ENCODE data around the gene OR2T4.
A peak's percentile ranks its signal among the peaks of the same experiment; 100 is the strongest.

The OR2T4 gene, protein sequence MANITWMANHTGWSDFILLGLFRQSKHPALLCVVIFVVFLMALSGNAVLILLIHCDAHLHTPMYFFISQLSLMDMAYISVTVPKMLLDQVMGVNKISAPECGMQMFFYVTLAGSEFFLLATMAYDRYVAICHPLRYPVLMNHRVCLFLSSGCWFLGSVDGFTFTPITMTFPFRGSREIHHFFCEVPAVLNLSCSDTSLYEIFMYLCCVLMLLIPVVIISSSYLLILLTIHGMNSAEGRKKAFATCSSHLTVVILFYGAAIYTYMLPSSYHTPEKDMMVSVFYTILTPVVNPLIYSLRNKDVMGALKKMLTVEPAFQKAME

DNA sequence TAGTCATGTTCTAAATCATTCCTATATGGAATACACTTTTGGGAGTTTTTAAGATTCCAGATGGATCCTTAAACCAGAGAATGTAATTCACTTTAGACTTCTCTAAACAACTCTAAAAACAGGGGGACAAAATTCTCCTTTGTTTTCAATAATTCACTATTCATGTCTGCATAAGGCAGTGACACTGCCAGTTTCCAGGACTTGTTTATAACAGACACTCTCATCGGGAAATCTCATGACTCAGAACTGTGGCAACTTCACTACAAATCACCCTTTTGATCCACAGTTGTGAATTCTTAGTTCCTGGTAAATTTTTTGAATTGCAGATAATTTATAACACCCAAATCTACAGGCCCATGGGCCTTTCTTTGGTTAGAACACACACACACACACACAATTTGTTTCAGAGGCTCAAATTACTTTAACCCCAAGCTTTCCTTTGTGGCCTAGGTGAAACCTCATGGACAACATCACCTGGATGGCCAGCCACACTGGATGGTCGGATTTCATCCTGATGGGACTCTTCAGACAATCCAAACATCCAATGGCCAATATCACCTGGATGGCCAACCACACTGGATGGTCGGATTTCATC is at the start of gene OR2T4:
Gene OR2T4 (plus strand): TSS at position 545 of the 595 bp plus-strand sequence. CDS start 0 bp downstream, at position 545.
- no peak for DNase-seq

DNA sequence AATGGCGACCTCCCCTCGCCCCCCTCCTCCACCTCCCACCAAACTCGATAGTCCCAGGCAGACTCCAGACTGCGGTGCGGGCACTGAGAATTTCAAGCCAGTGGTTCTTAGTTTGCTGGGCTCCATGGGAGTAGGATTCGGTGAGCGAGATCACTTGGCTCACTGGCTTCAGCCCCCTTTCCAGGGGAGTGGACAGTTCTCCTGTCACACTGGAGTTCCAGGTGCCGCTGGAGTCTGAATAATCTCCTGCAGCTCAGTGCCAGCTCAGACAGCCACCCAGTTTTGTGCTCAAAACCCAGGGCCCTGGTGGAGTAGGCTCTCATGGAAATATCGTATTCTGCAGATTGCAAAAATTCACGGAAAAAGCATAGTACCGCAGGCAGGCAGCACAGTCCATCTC is 44.7 kb upstream of the OR2T4 start:
- DNase-seq, result no peak

DNA sequence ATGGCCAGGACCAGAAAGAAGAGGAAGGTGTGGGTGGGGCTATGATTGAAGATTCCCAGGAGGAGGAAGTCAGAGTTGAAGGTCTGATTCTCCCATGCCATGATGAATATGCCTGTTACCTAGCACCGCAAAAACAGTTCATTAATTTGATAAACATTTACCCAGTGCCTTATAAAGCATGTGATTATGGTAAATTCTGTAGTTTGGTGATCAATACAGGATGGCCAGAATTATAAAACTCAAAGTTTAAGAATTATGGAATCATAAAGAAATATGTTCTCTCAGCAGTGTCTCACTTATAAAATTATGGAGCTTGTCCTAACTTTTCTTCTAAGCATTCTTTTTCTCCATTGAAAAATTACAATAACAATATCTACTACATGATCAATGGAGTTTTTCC is 37.0 kb upstream of the OR2T4 start, which contains the start of gene OR2M7:
Gene OR2M7 (minus strand): TSS at position 101 of the 400 bp plus-strand sequence. CDS start 0 bp downstream, at position 101.
- no peak for DNase-seq

DNA sequence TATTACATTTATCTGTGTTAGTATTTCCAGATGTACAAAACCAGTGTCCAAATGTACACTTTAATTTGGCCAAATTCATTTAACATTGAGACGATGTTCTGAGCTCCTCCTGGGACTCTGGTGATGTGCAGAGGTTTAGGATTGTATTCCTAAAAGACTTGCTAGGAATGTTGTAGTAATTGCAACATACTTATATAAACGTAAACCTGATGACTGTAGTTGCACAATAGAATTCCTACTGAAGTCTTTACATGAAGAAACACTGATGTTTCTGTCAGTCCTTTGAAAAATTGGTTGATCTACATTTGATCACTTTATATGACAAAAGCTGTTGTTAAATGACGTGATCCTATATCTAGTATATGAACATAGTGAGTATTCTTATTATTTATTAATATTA is 18.0 kb upstream of the OR2T4 start:
- no peak for DNase-seq

- DNase-seq, result no peak
These were observed 13.0 kb upstream of the OR2T4 start, which contains the start of gene OR14C36 for GRCh38 chr1:248348475-248348874. Gene OR14C36, plus strand, starts transcription at chr1:248348775. Its CDS starts 0 bp downstream, at chr1:248348775.

DNA sequence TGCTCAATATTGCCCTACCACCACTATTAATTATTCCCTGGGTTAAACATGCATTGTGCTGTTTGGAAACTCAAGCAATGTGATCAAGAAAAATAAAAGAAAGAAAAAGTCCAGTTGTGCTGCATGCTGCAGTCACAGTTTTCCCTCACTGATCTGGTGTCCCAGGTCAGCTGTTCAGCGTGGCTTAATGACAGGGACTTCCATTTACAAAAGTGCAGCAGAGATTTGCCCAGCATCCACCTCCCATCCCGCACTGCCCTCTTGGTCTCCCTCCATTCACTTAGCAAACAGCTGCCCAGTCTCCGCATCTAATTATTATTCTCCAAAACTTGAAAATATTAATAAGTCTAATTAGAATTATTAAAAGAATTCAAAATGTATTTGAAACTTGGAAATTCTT is 2.0 kb upstream of the OR2T4 start:
- no peak for DNase-seq

DNA sequence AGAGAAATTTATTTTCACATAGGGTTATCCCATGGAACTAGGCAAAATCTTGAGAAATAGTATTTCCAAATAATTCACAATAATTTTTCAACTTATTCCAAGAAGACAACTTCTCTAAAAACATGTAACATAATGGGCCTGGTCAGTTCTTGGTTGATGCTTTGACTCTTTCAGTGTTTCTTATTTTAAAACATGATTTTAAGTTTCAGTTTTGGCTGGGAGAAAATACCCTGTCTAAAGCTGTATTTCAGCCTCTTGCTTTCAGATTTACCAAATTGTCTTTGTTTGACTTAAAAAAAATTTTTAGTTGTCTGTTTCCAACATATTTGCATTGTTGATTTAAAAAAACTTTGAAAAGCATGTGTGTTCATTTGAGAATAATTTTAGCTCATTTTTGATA is 5.1 kb downstream of the OR2T4 start:
- DNase-seq, result no peak

DNA sequence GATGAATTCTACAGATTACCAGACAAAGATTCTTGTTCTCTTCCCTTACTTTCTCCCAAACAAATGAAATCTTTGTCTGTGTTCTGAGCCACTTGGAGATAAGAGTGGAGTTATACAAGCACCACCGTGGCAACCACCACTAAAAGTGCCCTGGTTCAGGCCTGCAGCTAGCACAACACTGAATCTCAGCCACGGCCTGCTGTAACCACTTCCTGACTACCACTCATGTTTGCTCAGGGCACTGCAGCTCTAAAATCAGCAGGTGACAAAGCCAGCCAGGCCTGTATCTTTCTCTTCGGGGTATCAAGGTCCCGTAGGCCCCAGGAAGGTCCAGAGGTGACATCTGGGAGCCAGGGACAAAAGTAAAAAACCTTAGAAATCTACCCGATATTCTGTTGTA is 10.9 kb downstream of the OR2T4 start:
- DNase-seq, result no peak

DNA sequence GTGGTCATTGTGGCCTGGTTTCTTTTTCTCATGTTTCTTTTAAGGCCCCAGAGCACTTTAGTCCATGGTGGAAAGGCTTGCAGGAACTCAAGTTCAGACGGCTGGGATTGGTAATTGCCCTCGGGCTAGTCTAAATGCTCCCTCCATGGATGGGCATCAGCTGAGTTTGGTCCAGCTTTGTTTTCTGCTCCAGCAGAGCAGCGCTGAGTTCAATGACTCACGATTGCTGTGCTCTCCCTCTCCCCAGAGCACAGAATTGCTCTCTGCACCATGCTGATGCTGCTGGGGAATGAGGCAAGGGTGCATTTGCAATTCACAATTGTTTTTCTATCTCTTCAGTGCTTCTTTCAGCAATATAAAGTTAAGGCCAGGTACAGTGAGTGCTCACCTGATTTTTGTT is 12.3 kb downstream of the OR2T4 start:
- DNase-seq, result no peak

DNA sequence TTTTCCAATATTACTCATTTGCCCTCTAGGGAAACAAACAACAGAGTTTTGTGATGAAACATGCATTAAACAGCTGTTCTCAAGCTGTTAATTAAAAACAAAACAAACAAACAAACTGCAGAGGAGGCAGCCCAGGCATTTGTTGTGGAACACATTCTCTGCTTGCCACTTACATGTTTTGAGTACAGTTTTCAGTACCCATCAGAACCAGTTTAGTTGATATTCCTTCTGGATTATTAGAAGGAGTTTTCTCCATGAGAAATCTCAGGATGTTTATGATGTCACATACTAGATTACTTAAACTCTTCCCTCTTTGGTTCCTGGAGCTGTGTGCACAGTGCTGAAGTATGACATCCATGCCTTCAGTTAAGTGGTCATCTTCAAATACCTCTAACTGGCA is 14.0 kb downstream of the OR2T4 start, which contains the start of gene OR2T6:
Gene OR2T6 (plus strand): TSS at position 301 of the 400 bp plus-strand sequence. CDS start 11,863 bp downstream, outside the sequence.
- DNase-seq, result no peak

- DNase-seq, result no peak
These were observed 15.5 kb downstream of the OR2T4 start for GRCh38 chr1:248376916-248377315.

GRCh38 chr1:248380854-248381253 is 19.4 kb downstream of the OR2T4 start:
- no peak for DNase-seq

GRCh38 chr1:248388426-248388825 is 27.0 kb downstream of the OR2T4 start:
- DNase-seq, result no peak

GRCh38 chr1:248393050-248393449 is 31.6 kb downstream of the OR2T4 start:
- no peak for DNase-seq

DNA sequence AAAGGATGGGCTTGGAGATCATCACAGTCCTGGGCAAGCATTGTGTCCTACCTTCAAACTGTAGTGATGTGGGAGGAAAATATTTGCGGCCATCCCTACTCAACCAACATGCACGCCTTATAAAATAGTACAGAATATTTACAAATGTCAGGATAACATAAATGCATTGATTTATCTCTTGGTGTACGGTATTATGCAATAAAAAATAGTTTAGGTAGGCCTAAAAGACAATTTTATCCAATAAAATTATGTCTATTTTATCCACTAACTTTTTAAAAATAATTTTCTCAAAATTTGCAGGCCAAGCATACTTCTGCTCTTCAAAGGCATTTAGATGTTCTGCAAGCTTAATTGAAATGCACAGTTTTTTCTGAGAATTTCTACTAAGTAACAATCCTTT is 41.3 kb downstream of the OR2T4 start, which contains the start of gene OR2T1:
Gene OR2T1 (plus strand): TSS at position 301 of the 400 bp plus-strand sequence. CDS start 3,100 bp downstream, outside the sequence.
- no peak for DNase-seq

DNA sequence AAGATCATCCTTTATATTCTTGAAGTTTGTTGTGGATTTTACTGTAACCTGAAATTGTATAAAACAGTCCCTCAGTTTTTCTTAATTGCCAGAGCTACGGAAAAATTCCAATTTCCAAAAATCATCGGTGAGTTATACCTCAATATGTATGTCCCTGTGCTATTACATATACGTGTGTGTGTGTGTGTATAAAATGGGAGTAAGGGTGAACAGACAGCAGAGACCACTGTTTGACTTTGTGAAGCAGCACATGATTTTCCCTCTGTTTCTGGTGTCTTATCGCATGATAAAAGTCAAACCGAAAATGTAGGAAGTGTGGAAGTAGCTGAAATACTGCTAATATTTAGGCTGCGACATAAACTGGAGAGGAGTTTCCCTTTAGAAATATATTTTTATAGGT is 42.6 kb downstream of the OR2T4 start:
- DNase-seq, result peak; percentile 18

- DNase-seq, result no peak
These were observed 45.5 kb downstream of the OR2T4 start for GRCh38 chr1:248406721-248407692.
